NCI-H226 (cell line): ENCODE results near the gene ACVR1C.
"Not testable (repeated sequence)": the region's sequence is repeated elsewhere in the genome, so short reads cannot be mapped to it uniquely, and the experiment has no call there.

Experiments used
- DNase-seq: peaks from one replicate; pipeline ENCODE4 v3.0.0-alpha.2; 2015

Gene ACVR1C

GRCh38 chr2:157572725-157573124 is 55.9 kb downstream of the ACVR1C start:
- no peak for DNase-seq

GRCh38 chr2:157566623-157567022 is 62.0 kb downstream of the ACVR1C start:
- not testable (repeated sequence) for DNase-seq

DNA sequence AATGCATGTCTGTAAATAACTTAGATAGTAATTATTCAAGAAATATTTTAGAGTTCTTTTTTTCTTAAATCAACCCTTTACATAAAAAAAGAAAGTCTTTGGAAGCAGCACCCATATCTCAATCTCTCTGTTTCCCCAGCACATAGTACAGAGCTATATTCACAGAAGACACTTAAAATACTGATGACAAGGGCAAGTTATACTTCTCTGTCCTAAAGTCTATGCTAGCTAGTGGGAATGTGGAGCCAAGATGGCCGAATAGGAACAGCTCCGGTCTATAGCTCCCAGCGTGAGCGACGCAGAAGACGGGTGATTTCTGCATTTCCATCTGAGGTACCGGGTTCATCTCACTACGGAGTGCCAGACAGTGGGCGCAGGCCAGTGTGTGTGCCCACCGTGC is 62.6 kb downstream of the ACVR1C start:
- DNase-seq = not testable (repeated sequence)

- DNase-seq = no peak
Observed at GRCh38 chr2:157565550-157565949, 63.1 kb downstream of the ACVR1C start.

DNA sequence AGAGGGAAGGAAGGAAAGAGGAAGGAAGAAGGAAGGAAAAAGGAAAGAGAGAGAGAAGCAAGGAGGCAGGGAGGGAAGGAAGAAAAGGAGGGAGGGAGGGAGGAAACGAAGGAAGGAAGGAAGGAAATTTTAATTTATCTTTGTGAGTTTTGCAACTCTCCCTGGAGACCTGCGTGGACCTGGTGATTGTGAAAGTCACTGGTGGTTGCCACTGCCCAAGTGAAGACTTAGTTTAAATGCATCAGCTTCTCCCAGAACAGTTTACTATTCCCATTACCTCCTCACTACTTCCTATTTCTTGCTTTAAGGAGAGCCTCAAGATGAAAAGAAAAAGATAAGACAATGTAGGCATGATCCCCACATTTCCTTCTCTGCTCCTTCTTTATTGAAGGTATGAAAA is 68.8 kb downstream of the ACVR1C start:
- DNase-seq = no peak

DNA sequence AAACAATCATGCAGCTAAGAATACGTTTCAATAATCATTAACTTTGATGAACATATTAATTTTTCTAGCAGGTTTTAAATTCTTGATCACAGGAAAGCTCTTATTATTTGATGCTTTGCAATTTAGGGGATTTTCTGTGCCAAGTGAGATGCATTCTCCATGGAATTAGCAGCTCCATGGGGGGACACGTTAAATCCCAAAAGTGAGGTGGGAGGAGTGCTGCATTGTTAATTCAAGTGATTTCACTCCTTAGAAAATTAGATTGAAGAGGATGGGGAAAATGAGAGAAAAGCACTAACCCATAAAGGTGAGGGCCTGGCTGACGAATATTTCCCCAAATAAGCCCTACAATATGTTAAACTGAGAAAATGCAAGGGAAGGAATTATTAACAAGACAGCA is 69.2 kb downstream of the ACVR1C start:
- DNase-seq = no peak

DNA sequence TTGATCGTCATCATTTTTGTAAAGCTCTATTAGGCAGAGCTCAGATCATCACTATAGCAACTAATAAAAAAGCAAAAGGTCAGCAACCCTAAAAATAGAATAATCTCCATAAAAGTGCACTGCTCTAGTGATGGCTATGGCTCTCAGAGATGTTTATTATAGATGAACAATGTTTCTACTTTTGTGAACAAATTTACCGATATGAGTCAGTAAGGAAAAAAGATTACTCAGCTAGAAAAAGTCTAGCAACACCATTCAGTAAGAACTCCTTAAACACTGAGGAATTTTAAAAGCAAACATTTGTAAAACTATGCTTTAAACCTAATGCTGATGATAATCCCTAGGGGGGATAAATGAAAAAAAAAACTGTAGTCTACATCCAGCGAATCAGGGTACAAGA is 69.6 kb downstream of the ACVR1C start:
- no peak for DNase-seq

DNA sequence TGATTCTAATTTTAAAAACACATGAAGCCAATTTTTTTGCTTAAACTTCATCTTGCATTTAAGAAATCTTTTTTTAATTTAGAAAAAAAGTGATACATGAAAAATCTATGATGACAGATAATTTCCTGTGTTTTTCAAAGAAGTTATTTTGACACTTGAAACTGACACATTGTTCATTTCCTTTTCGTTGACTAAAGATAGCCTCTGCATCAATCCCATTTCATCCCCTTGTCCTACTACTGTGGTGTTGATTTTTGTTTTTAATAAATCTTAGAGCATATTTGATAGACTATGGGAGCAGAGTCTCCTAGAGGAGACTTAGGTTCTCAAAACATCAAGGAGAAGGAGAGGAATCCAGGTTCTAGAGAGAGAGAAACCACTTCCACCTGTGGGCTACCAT is 70.9 kb downstream of the ACVR1C start:
- DNase-seq = no peak

DNA sequence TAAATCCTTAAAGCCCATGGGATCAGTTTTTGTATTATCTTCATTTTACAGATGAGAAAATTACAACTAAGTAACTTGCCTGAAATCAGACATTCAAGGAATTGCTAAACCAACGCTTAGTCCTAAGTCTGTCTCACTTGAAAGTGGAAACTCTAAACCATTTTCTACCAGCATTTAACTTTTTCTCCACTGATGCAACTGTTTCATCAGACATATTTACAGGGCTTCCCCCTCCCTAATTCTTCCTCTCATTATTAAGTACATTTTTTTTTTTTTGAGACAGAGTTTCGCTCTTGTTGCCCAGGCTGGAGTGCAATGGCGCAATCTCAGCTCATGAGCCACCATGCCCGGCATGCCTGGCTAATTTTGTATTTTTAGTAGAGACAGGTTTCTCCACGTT is 88.6 kb downstream of the ACVR1C start:
- DNase-seq = no peak

GRCh38 chr2:157538064-157538463 is 90.6 kb downstream of the ACVR1C start:
- no peak for DNase-seq

DNA sequence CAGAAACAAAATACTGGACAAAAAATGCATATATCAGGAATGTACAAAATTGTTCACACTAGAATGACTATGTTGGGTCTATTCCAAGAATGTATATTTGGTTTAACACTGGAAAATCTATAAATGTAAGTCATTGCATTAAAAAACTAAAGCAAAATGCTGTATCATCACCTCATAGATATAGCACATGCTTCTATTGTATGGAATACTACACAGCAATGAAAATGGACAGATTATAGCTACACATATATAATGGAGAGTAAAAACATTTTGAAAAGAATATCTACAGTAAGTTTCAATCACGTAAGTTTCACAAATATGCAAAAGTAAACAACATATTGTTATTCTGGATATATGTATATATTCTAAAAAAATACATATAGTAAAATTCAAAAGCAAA is 91.8 kb downstream of the ACVR1C start:
- DNase-seq = no peak

GRCh38 chr2:157528963-157529751 is 99.5 kb downstream of the ACVR1C start:
- no peak for DNase-seq

GRCh38 chr2:157526070-157526469 is 102.6 kb downstream of the ACVR1C start:
- no peak for DNase-seq

- DNase-seq = no peak
Observed at GRCh38 chr2:157523270-157524247, 105.1 kb downstream of the ACVR1C start.

DNA sequence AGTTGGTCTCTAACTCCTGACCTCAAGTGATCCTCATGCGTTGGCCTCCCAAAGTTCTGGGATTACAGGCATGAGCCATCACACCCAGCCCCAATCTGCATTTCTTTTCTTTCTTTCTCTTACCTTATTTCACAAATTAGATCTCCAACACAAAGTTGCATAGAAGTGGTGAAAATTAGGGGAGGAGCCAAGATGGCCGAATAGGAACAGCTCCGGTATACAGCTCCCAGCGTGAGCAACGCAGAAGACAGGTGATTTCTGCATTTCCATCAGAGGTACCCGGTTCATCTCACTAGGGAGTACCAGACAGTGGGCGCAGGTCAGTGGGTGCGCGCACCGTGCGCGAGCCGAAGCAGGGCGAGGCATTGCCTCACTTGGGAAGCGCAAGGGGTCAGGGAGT is 113.7 kb downstream of the ACVR1C start:
- DNase-seq = not testable (repeated sequence)

DNA sequence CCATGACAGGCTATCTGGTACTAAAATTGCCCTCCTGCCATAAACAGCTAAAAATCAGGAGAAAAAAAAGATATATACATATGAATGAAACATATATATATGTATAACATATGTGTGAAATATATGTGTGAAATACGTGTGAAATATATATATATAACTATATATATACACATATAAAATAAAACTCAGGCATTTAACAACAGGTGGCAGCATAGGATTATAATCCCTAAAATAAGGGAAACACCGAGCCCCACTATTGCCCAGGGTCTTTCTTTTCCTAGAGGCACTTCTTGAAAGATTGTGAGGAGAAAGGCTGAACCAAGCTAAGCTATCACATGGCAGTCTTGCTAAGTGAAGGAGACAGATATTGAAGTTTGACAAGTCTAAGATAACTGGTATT is 118.9 kb downstream of the ACVR1C start:
- DNase-seq = no peak

DNA sequence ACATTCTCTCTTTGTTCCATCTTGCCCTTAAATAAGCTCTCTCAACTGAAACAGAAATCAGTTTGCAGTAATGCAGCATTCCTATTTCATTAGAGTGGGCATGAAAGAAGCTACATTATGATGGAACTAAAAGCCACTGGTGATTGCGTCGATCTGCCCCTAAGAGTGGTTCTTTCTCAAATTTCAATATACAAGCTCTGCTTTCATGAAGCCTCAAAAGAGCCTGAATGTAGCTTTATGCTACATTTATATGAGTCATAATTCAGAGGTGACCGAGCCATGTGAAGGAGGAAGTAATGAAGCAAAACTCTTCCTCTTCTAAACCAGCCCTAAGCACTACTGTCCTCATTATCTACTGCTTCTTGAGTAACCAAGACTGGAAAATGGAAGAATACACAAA is 120.0 kb downstream of the ACVR1C start:
- DNase-seq = no peak

- DNase-seq = no peak
Observed at GRCh38 chr2:157506586-157506985, 122.1 kb downstream of the ACVR1C start.

- DNase-seq = no peak
Observed at GRCh38 chr2:157504623-157505022, 124.0 kb downstream of the ACVR1C start.

- DNase-seq = no peak
Observed at GRCh38 chr2:157501026-157501425, 127.6 kb downstream of the ACVR1C start.

DNA sequence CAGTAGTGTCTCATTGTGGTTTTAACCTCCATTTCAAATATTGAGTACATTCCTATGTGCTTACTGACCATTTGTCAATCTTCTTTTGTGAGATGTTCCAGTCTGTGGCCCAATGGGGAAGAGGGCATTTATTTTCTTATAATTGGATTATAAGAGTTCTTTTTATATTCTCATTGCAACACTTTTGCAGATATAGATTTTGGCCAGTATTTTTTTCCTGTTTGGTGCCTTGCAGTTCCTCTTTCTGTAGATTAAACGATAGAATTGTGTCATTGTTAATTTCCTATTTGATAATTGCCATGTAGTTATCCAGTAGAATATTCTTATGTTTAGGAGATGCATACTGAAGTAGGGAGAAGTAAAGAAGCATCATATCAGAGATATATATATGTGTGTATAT is 128.3 kb downstream of the ACVR1C start:
- no peak for DNase-seq

DNA sequence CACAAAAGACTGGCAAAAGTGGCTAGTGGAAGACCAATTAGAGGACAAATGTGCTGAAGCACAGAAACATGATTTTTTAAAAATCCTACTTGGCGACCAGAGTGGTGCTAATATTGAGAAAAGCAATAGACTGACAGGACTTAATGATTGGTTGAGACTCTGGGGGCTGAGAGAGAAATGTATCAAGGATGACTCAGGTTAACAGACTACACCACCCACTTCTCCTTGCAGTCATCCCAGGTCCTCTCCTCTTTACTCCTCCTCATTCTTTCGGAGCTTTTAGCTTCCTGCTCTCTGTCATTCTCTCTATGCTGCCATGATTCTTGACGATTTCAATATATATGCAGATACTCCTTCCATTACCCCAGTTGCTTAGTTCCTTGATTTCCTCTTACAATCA is 130.2 kb downstream of the ACVR1C start:
- DNase-seq = no peak

GRCh38 chr2:157497638-157498314 is 130.9 kb downstream of the ACVR1C start:
- DNase-seq = peak; percentile 10
